Bronchial epithelial cell (primary cell): ENCODE data around the gene SLC8A1. TPM values are rescaled to one million over a fixed set of nuclear protein-coding genes. Genes with fewer than 3 reads are reported as not detected.

Experiments used
- DNase-seq: peaks from one replicate; pipeline ENCODE4 v3.0.0-alpha.2; 2010; ENCODE audit warnings: low read depth
- FAIRE-seq: peaks from 2 replicates; lab custom pipeline; 2011; peaks lifted over from hg19 to GRCh38; lab: Jason Lieb, UNC
- H3K27me3 ChIP-seq: 2 replicates; pipeline ENCODE4 v1.5.1; 2011; ENCODE audit warnings: low read length; ENCODE audit not compliant: control insufficient read depth, insufficient read depth
- H3K36me3 ChIP-seq: 2 replicates; pipeline ENCODE4 v1.5.1; 2011; ENCODE audit warnings: low read length; ENCODE audit not compliant: control insufficient read depth, insufficient read depth
- H3K4me3 ChIP-seq: 2 replicates; pipeline ENCODE4 v1.5.1; 2011; ENCODE audit warnings: mild to moderate bottlenecking, low read depth, low read length, control low read depth
- CTCF ChIP-seq: IDR thresholded peaks from 2 replicates; pipeline ENCODE4 v1.5.1; 2011; ENCODE audit warnings: mild to moderate bottlenecking, moderate library complexity, low read length, control low read depth, inconsistent platforms; ENCODE audit not compliant: insufficient read depth, severe bottlenecking
- total RNA-seq: library from RNA; depleted of rRNA; stranded (reverse); fragments of >200 nt; gene quantifications from 2 replicates; pipeline ENCODE4 v1.2.1, GENCODE V29; 2014

Gene SLC8A1
- total RNA-seq, 1 donor from 2014 or later: 3.7 TPM

DNA sequence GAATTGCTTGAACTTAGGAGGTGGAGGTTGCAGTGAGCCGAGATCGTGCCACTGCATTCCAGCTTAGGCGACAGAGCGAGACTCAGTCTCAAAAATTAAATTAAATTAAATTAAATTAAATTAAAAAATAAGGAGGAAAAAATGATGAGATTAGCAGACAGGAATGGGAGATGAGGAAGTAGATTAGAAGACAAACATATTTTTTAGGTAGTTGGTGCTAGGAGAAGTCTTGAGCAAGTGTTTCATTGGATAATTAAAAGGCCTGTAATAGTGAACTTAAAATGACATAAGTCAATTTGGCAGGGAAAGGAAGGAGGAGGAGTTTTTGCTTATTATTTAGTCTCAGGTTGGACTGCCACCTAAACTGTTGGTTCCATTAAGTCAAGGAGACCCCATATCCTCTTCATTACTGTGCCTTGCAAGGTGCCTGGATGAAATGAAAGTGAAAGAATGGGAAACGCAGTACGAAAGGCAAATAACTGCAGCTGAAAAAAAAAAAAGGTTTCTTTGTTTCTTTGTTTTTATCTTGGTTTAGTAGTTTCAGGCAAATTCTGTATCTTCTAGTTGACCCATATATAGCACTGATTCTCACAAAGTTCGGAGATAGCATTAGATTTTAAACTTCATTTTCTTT is 162.0 kb downstream of the SLC8A1 start:
- Histone ChIP-seq H3K4me3 (no peak overlapping the region), H3K36me3 (no peaks in the 10 kb centered on the region), H3K27me3 (no peaks in the 10 kb centered on the region)
- TF ChIP-seq CTCF: no peak
- FAIRE-seq (no peak), DNase-seq (no peak)

DNA sequence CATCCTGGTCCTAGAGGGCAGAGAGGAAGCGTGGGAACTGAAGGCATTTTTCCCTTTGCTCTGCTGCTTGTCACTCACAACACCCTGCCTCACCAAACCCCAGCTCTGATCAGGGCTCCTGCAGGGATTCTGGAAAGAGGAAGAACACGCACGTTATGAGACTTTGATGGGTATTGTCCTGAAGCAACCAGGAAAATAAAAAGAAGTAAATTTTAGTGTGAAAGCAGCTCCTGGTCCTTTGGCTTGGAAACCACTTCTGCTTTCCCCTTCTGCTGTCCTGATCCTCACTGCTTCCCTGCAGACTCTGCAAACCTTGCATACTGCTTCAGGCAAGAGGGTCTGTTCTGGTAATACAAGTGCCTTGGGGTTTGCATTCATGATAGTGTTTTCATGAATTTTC is 164.1 kb downstream of the SLC8A1 start:
- DNase-seq (no peak), FAIRE-seq (no peak)
- Histone ChIP-seq H3K4me3 (no peak overlapping the region), H3K36me3 (no peaks in the 10 kb centered on the region), H3K27me3 (no peaks in the 10 kb centered on the region)
- no peak for TF ChIP-seq CTCF

- Histone ChIP-seq H3K27me3 (no peaks in the 10 kb centered on the region), H3K36me3 (no peaks in the 10 kb centered on the region), H3K4me3 (no peak overlapping the region)
- TF ChIP-seq CTCF: no peak
- DNase-seq: peak; percentile 59
- FAIRE-seq: no peak
These were observed 164.7 kb downstream of the SLC8A1 start for GRCh38 chr2:40287195-40287594.

DNA sequence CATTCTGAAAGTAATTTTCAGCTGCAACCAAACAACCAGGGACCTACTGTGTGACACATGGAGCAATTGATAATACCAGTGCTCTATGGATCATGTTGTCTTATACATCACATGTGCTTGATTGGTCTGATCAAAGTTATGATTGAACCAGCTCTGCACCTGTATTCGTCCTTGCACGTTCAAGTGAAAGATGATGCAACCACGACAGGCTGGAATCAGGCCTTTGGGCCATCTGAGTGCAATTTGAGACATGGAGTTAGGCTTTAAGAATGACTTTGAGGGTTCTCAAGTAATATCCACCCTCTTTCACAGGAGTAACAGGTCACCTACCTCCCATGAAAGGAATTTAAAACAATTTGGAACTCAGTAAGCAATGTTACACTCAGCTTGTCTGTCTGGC is 165.2 kb downstream of the SLC8A1 start:
- H3K36me3 ChIP-seq: no peaks in the 10 kb centered on the region
- FAIRE-seq (no peak), DNase-seq (no peak)
- H3K4me3 ChIP-seq: no peak overlapping the region
- no peaks in the 10 kb centered on the region for H3K27me3 ChIP-seq
- TF ChIP-seq CTCF: no peak

DNA sequence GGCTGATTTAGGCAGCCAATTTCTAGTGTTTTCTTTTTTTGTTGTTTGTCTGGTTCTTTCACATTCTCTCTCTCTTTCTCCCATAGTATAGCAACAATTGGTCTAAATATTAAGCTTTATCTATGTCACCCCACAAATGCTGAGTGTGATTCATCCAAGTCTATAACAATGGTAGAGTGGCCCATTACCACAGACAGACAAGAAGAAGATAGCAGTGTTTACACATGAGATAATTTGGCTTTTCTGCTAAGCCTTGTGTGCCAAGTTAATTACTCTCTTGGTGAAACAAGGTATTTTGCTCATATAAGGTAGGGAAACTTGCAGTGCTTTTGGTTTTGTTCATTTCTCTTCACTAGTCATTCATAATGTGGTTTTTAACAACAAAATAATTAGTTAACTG is 166.5 kb downstream of the SLC8A1 start:
- FAIRE-seq (no peak), DNase-seq (no peak)
- no peaks in the 10 kb centered on the region for H3K36me3 ChIP-seq
- no peak for TF ChIP-seq CTCF
- no peak overlapping the region for H3K4me3 ChIP-seq
- no peaks in the 10 kb centered on the region for H3K27me3 ChIP-seq

- Histone ChIP-seq H3K27me3 (no peaks in the 10 kb centered on the region), H3K4me3 (no peak overlapping the region), H3K36me3 (no peaks in the 10 kb centered on the region)
- no peak for TF ChIP-seq CTCF
- DNase-seq (no peak), FAIRE-seq (no peak)
These were observed 167.1 kb downstream of the SLC8A1 start for GRCh38 chr2:40284797-40285196.
